ENCODE results near the gene NCKAP5. TPM values are rescaled to one million over a fixed set of nuclear protein-coding genes. Genes with fewer than 3 reads are reported as not detected.

The NCKAP5 gene
- total and polyA plus RNA-seq, 4 donors: 0.57 to 2.8 (median 2.4) TPM

DNA sequence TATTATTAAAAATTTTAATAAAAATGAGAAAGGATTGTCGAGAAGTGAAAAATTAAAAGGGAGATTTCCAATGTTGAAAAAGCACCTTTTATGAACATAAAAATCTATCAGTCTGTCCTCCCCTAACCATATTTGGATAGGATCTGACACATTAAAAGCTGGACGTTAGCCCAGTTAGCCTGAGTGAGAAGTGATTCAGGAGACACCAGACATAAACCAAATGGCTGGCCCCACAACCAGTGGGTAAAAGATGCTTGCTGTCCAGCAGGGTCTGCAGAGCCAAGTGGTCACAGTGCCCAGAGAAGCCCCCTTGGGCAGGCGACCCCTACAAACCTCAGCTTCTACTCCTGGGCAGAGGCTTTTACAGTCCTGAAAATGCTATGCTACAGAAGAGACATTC, 644.5 kb downstream of the NCKAP5 start:
- Histone ChIP-seq H3K4me1 (ENCODE audit: control insufficient read depth in 4 of 4, insufficient read depth in 4 of 4, low read length in 3 of 4) (no peaks in the 10 kb centered on the region), H3K27ac (ENCODE audit: low read depth in 1 of 2, low read length in 2 of 2) (no peak overlapping the region), H3K9me3 (ENCODE audit: control insufficient read depth in 4 of 4, low read length in 3 of 4) (no peaks in the 10 kb centered on the region), H3K27me3 (ENCODE audit: control insufficient read depth in 4 of 4, insufficient read depth in 4 of 4, low read length in 3 of 4) (no peaks in the 10 kb centered on the region), H3K36me3 (ENCODE audit: control insufficient read depth in 4 of 4, insufficient read depth in 3 of 4, low read depth in 1 of 4, low read length in 3 of 4) (peaks cover 0 to 2% (median 0%) of the 10 kb centered on the region in 4 donors), H3K9ac (ENCODE audit: low read depth in 1 of 2, low read length in 2 of 2) (no peak overlapping the region), H3K4me3 (ENCODE audit: low read depth in 1 of 3, low read length in 3 of 3) (no peak overlapping the region)
- WGBS: 86% methylated on average over 3 of the region's 3 CpGs
- no peak for TF ChIP-seq FOXA2 (IDR thresholded peaks at IDR 0.05)
- no peak for TF ChIP-seq SP1 (IDR thresholded peaks at IDR 0.05)
- DNase-seq (ENCODE audit: low spot score): no peak

DNA sequence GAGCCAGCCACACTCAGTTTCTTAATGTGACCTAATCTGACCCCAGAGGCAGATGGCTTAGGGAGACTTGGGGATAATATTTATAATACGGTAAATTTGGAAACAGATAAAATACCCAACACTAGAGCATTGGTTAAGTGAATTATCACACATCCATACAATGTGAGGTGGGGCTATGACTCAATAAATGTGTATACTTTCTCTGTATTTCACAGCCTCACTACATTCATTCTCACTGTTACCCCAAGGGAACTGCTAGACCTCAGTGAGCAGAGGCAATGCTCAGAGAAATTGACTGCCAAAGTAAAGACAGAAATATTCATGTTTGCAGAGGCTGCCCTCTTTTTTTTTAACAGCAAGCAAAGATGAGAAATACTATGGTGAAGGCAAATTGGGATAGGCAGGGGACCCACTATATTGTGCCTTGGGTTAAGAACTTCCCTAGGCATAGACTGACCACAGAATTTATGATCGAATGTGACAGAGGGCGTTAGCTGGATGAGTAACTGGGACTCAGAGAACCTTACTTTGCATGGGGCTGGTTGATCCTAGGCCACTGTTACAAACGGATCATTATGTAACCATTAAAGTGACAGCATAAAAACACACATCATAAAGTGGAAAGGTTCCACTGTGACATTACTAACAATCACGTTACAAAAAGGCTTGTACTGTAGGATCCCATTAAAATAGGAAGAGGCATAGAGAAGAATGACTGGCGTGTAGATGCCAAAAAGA, 652.3 kb downstream of the NCKAP5 start:
- Histone ChIP-seq H3K9me3 (ENCODE audit: control insufficient read depth in 4 of 4, low read length in 3 of 4) (no peaks in the 10 kb centered on the region), H3K27ac (ENCODE audit: low read depth in 1 of 2, low read length in 2 of 2) (no peak overlapping the region), H3K4me1 (ENCODE audit: control insufficient read depth in 4 of 4, insufficient read depth in 4 of 4, low read length in 3 of 4) (no peaks in the 10 kb centered on the region), H3K27me3 (ENCODE audit: control insufficient read depth in 4 of 4, insufficient read depth in 4 of 4, low read length in 3 of 4) (no peaks in the 10 kb centered on the region), H3K4me3 (ENCODE audit: low read depth in 1 of 3, low read length in 3 of 3) (no peak overlapping the region), H3K36me3 (ENCODE audit: control insufficient read depth in 4 of 4, insufficient read depth in 3 of 4, low read depth in 1 of 4, low read length in 3 of 4) (no peaks in the 10 kb centered on the region), H3K9ac (ENCODE audit: low read depth in 1 of 2, low read length in 2 of 2) (no peak overlapping the region)
- 85% methylated on average over 6 of the region's 6 CpGs for WGBS
- no peak for DNase-seq (ENCODE audit: low spot score)
- TF ChIP-seq EGR1 (IDR thresholded peaks at IDR 0.05; ENCODE audit: low read depth in 2 of 2) (no peak), RXRA (IDR thresholded peaks at IDR 0.05) (no peak), TAF1 (conservative IDR thresholded peaks at IDR 0.05) (no peak), FOXA1 (IDR thresholded peaks at IDR 0.05) (no peak), YY1 (IDR thresholded peaks at IDR 0.05) (no peak), NR2F2 (IDR thresholded peaks at IDR 0.05) (no peak), SP1 (IDR thresholded peaks at IDR 0.05) (no peak), GABPA (IDR thresholded peaks at IDR 0.05 in 1 of 2, conservative IDR thresholded peaks at IDR 0.05 in 1 of 2) (no peak), RAD21 (IDR thresholded peaks at IDR 0.05) (no peak), HNF4A (conservative IDR thresholded peaks at IDR 0.05) (no peak), HNF4G (IDR thresholded peaks at IDR 0.05) (no peak), FOXA2 (IDR thresholded peaks at IDR 0.05) (no peak), JUND (IDR thresholded peaks at IDR 0.05) (no peak)
- TF ChIP-seq, protein P1, sequence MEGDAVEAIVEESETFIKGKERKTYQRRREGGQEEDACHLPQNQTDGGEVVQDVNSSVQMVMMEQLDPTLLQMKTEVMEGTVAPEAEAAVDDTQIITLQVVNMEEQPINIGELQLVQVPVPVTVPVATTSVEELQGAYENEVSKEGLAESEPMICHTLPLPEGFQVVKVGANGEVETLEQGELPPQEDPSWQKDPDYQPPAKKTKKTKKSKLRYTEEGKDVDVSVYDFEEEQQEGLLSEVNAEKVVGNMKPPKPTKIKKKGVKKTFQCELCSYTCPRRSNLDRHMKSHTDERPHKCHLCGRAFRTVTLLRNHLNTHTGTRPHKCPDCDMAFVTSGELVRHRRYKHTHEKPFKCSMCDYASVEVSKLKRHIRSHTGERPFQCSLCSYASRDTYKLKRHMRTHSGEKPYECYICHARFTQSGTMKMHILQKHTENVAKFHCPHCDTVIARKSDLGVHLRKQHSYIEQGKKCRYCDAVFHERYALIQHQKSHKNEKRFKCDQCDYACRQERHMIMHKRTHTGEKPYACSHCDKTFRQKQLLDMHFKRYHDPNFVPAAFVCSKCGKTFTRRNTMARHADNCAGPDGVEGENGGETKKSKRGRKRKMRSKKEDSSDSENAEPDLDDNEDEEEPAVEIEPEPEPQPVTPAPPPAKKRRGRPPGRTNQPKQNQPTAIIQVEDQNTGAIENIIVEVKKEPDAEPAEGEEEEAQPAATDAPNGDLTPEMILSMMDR (IDR thresholded peaks at IDR 0.05; ENCODE audit: low read depth, low read length, missing input control): no peak
- TF ChIP-seq, protein P2, sequence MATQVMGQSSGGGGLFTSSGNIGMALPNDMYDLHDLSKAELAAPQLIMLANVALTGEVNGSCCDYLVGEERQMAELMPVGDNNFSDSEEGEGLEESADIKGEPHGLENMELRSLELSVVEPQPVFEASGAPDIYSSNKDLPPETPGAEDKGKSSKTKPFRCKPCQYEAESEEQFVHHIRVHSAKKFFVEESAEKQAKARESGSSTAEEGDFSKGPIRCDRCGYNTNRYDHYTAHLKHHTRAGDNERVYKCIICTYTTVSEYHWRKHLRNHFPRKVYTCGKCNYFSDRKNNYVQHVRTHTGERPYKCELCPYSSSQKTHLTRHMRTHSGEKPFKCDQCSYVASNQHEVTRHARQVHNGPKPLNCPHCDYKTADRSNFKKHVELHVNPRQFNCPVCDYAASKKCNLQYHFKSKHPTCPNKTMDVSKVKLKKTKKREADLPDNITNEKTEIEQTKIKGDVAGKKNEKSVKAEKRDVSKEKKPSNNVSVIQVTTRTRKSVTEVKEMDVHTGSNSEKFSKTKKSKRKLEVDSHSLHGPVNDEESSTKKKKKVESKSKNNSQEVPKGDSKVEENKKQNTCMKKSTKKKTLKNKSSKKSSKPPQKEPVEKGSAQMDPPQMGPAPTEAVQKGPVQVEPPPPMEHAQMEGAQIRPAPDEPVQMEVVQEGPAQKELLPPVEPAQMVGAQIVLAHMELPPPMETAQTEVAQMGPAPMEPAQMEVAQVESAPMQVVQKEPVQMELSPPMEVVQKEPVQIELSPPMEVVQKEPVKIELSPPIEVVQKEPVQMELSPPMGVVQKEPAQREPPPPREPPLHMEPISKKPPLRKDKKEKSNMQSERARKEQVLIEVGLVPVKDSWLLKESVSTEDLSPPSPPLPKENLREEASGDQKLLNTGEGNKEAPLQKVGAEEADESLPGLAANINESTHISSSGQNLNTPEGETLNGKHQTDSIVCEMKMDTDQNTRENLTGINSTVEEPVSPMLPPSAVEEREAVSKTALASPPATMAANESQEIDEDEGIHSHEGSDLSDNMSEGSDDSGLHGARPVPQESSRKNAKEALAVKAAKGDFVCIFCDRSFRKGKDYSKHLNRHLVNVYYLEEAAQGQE (IDR thresholded peaks at IDR 0.05): no peak
- TF ChIP-seq, protein P3, sequence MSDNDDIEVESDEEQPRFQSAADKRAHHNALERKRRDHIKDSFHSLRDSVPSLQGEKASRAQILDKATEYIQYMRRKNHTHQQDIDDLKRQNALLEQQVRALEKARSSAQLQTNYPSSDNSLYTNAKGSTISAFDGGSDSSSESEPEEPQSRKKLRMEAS (IDR thresholded peaks at IDR 0.05): no peak
- TF ChIP-seq, protein P4, sequence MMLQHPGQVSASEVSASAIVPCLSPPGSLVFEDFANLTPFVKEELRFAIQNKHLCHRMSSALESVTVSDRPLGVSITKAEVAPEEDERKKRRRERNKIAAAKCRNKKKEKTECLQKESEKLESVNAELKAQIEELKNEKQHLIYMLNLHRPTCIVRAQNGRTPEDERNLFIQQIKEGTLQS (IDR thresholded peaks at IDR 0.05): no peak
- TF ChIP-seq, protein P5, sequence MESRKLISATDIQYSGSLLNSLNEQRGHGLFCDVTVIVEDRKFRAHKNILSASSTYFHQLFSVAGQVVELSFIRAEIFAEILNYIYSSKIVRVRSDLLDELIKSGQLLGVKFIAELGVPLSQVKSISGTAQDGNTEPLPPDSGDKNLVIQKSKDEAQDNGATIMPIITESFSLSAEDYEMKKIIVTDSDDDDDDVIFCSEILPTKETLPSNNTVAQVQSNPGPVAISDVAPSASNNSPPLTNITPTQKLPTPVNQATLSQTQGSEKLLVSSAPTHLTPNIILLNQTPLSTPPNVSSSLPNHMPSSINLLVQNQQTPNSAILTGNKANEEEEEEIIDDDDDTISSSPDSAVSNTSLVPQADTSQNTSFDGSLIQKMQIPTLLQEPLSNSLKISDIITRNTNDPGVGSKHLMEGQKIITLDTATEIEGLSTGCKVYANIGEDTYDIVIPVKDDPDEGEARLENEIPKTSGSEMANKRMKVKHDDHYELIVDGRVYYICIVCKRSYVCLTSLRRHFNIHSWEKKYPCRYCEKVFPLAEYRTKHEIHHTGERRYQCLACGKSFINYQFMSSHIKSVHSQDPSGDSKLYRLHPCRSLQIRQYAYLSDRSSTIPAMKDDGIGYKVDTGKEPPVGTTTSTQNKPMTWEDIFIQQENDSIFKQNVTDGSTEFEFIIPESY (IDR thresholded peaks at IDR 0.05): no peak
